HCT116 (cell line): Measurements from ENCODE around the gene UBE2J2. TPM values are rescaled to one million over a fixed set of nuclear protein-coding genes. Genes with fewer than 3 reads are reported as not detected.
A peak's percentile ranks its signal among the peaks of the same experiment; 100 is the strongest.

Experiments
- ATAC-seq: fragments of 200-7000 bp; cut with Tn5 transposase; 2 replicates; pipeline ENCODE4 v1.9.1; 2020; ENCODE audit warnings: mild to moderate bottlenecking, moderate library complexity
- BruUV-seq: library from RNA; stranded (reverse); fragments of 400-500 nt; replicated peaks from 2 replicates; lab custom pipeline; 2021; lab: Mats Ljungman, UMichigan
- CTCF ChIA-PET: fragments of 300-600 bp; sonication (Branson Sonifier 250); formaldehyde crosslinking; loops from one replicate; lab custom pipeline; 2021; ENCODE audit warnings: antibody characterized with exemption; lab: Charles Lee
- POLR2A ChIA-PET: fragments of 300-600, 350-600 bp; sonication (Branson Sonifier 250); formaldehyde crosslinking; loops from one replicate; lab custom pipeline; 2021; ENCODE audit warnings: antibody characterized with exemption; lab: Charles Lee
- RAD21 ChIA-PET, 2 experiments: fragments of 300-600 bp; sonication (Branson Sonifier 250); formaldehyde crosslinking; loops; one replicate each; lab custom pipeline; 2023; ENCODE audit warnings: low total read pairs in 2 of 2; ENCODE audit not compliant: uncharacterized antibody in 2 of 2, unreplicated experiment in 2 of 2, low non-redundant PET in 1 of 2; lab: Charles Lee
- DNase-seq: peaks from one replicate; pipeline ENCODE4 v3.0.0-alpha.2; 2010; ENCODE audit warnings: low read depth, low spot score
- H2AFZ ChIP-seq: fragments of 200-600 bp; shearing (Covaris generic), sonication (generic); 2 replicates; pipeline ENCODE4 v1.6.1; 2017; ENCODE audit warnings: low read depth, mixed run types, mixed read lengths, antibody characterized with exemption, low read length; ENCODE audit not compliant: poor library complexity, severe bottlenecking
- H3K27ac ChIP-seq: 2 replicates; pipeline ENCODE4 v1.5.1; 2012; ENCODE audit warnings: low read depth, low read length
- H3K27me3 ChIP-seq: fragments of 200-600 bp; sonication (generic); 2 replicates; pipeline ENCODE4 v1.6.1; 2016; ENCODE audit warnings: mixed run types, low read length, mixed read lengths; ENCODE audit not compliant: insufficient read depth
- H3K36me3 ChIP-seq, 2 experiments: fragments of 200-500 bp in 1 of 2; fragments of 200-600 bp in 1 of 2; sonication (Bioruptor generic) in 1 of 2; sonication (generic) in 1 of 2; 2 replicates each; pipeline versions ENCODE4 v1.5.1 to v1.6.1; 2014 to 2016; ENCODE audit warnings: low read length in 2 of 2, inconsistent platforms in 1 of 2, mixed read lengths in 1 of 2, mixed run types in 1 of 2; ENCODE audit not compliant: insufficient read depth in 2 of 2, control insufficient read depth in 1 of 2
- H3K4me1 ChIP-seq, 2 experiments: fragments of 200-600 bp in 1 of 2; sonication (generic) in 1 of 2; 2 replicates each; pipeline versions ENCODE4 v1.5.1 to v1.6.1; 2012 to 2017; ENCODE audit warnings: low read length in 2 of 2, inconsistent platforms in 1 of 2, mild to moderate bottlenecking in 1 of 2, mixed read lengths in 1 of 2, mixed run types in 1 of 2, moderate library complexity in 1 of 2; ENCODE audit not compliant: insufficient read depth in 2 of 2, control insufficient read depth in 1 of 2
- H3K4me2 ChIP-seq: fragments of 200-600 bp; sonication (generic); 2 replicates; pipeline ENCODE4 v1.6.1; 2017; ENCODE audit warnings: mixed run types, low read length, mixed read lengths
- H3K4me3 ChIP-seq, 2 experiments: fragments of 200-600 bp in 1 of 2; sonication (generic) in 1 of 2; replicated peaks in 1 of 2; 2 replicates each; pipeline ENCODE4 v1.5.1; 2011 to 2016; ENCODE audit warnings: low read length in 2 of 2, control low read depth in 1 of 2, low read depth in 1 of 2, mild to moderate bottlenecking in 1 of 2, mixed read lengths in 1 of 2, mixed run types in 1 of 2
- H3K79me2 ChIP-seq: fragments of 200-600 bp; sonication (generic); 2 replicates; pipeline ENCODE4 v1.6.1; 2017; ENCODE audit warnings: mild to moderate bottlenecking, mixed run types, low read length, moderate library complexity, mixed read lengths; ENCODE audit not compliant: insufficient read depth
- H3K9ac ChIP-seq: fragments of 200-600 bp; sonication (generic); 2 replicates; pipeline ENCODE4 v1.6.1; 2016; ENCODE audit warnings: low read length, mixed read lengths
- H3K9me2 ChIP-seq: fragments of 200-600 bp; sonication (generic), shearing (Covaris generic); 2 replicates; pipeline ENCODE4 v1.6.1; 2017; ENCODE audit warnings: mixed run types, mild to moderate bottlenecking, moderate library complexity; ENCODE audit not compliant: insufficient read depth
- H3K9me3 ChIP-seq, 2 experiments: fragments of 200-500 bp in 1 of 2; fragments of 200-600 bp in 1 of 2; sonication (Bioruptor generic) in 1 of 2; sonication (generic) in 1 of 2; 2 replicates each; pipeline ENCODE4 v1.6.1; 2014 to 2017; ENCODE audit warnings: low read length in 2 of 2, mixed read lengths in 2 of 2, inconsistent platforms in 1 of 2, low read depth in 1 of 2, mild to moderate bottlenecking in 1 of 2, mixed run types in 1 of 2, moderate library complexity in 1 of 2; ENCODE audit not compliant: control insufficient read depth in 1 of 2, insufficient read depth in 1 of 2
- H4K20me1 ChIP-seq: fragments of 200-600 bp; sonication (generic), shearing (Covaris generic); 2 replicates; pipeline ENCODE4 v1.6.1; 2017; ENCODE audit warnings: mixed run types, mild to moderate bottlenecking, moderate library complexity; ENCODE audit not compliant: insufficient read depth
- ATF3 ChIP-seq: IDR thresholded peaks from 2 replicates; pipeline ENCODE4 v1.6.1; 2012
- CBX3 ChIP-seq: IDR thresholded peaks from 2 replicates; pipeline ENCODE4 v1.6.1; 2012; ENCODE audit warnings: low read depth
- EZH2phosphoT487 ChIP-seq: fragments of 200-600 bp; IDR thresholded peaks from 2 replicates; pipeline ENCODE4 v1.6.1; 2018; ENCODE audit warnings: antibody characterized with exemption, borderline replicate concordance
- MAX ChIP-seq: IDR thresholded peaks from 2 replicates; pipeline ENCODE4 v1.6.1; 2012
- YY1 ChIP-seq: IDR thresholded peaks from 2 replicates; pipeline ENCODE4 v1.6.1; 2011; ENCODE audit warnings: low read length, low read depth, moderate library complexity, mild to moderate bottlenecking; ENCODE audit not compliant: insufficient replicate concordance; ENCODE audit errors: extremely low read depth
- ZBTB33 ChIP-seq: IDR thresholded peaks from 2 replicates; pipeline ENCODE4 v1.6.1; 2011; ENCODE audit warnings: mild to moderate bottlenecking, low read length, moderate library complexity; ENCODE audit not compliant: insufficient replicate concordance; ENCODE audit errors: extremely low read depth
- ZFX ChIP-seq: fragments of 450-650 bp; IDR thresholded peaks from 2 replicates; pipeline ENCODE4 v1.6.1; 2017
- intact Hi-C: fragments of 100-400 bp; cut with micrococcal nuclease; formaldehyde crosslinking; loops from 2 replicates; pipeline ENCODE4 v1.10.0; 2022
- total RNA-seq: library from RNA; stranded (reverse); gene quantifications from one replicate; pipeline ENCODE4 v1.2.1, GENCODE V29; 2021; ENCODE audit not compliant: unreplicated experiment

The UBE2J2 gene
- total RNA-seq, 1 experiment from 2014 or later, result 67.7 TPM

- Histone ChIP-seq H3K27me3 (no peaks in the 10 kb centered on the region), H2AFZ (no peak overlapping the region), H3K4me1 (peaks cover 36 to 60% of the 10 kb centered on the region in 2 experiments), H4K20me1 (peaks cover 3% of the 10 kb centered on the region; the same call in 1 of the 2 replicates), H3K9ac (peak overlapping the region; percentile 79), H3K79me2 (peaks cover 44% of the 10 kb centered on the region), H3K4me2 (peak overlapping the region; percentile 99), H3K9me2 (no peaks in the 10 kb centered on the region), H3K27ac (peak overlapping the region; percentile 99), H3K4me3 (peak overlapping the region; percentile 60 to 86)
- POLR2A ChIA-PET, result no interaction called here
- DNase-seq (no peak), ATAC-seq (peak; percentile 11)
- BruUV-seq, result no TSS peak
- CTCF ChIA-PET, result no interaction called here
- peak; percentile 45; the same call in 1 of the 2 replicates for TF ChIP-seq ZFX
- no peak for TF ChIP-seq MAX
- TF ChIP-seq, all 23 proteins: peak for 1
- RAD21 ChIA-PET, result no interaction called here
- no peaks in the 10 kb centered on the region for H3K9me3 ChIP-seq
- peaks cover 5 to 14% of the 10 kb centered on the region in 2 experiments; a peak in 3 of 4 replicates for H3K36me3 ChIP-seq
- intact Hi-C loops, result loop anchor here (5.0 kb wide), 1 partner anchor 40 kb away; the partner anchor contains the start of gene DVL1
These were observed 33.7 kb upstream of the UBE2J2 start for GRCh38 chr1:1307261-1307922.

- TF ChIP-seq MAX (no peak), ATF3 (no peak), CBX3 (no peak), EZH2phosphoT487 (no peak), ZBTB33 (no peak), YY1 (no peak)
- Histone ChIP-seq H4K20me1 (peaks cover 3% of the 10 kb centered on the region; the same call in 1 of the 2 replicates), H3K27ac (peak overlapping the region; percentile 99), H3K9ac (peak overlapping the region; percentile 79), H3K9me2 (no peaks in the 10 kb centered on the region), H3K36me3 (peaks cover 3 to 10% of the 10 kb centered on the region in 2 experiments; a peak in 3 of 4 replicates), H3K9me3 (no peaks in the 10 kb centered on the region), H2AFZ (no peak overlapping the region), H3K27me3 (no peaks in the 10 kb centered on the region), H3K4me3 (peak overlapping the region; percentile 60 to 86), H3K79me2 (peaks cover 42% of the 10 kb centered on the region), H3K4me1 (peaks cover 36 to 60% of the 10 kb centered on the region in 2 experiments), H3K4me2 (peak overlapping the region; percentile 99)
- RAD21 ChIA-PET, result no interaction called here
- DNase-seq, result no peak
- CTCF ChIA-PET, result no interaction called here
- intact Hi-C loops, result loop anchor here (5.0 kb wide), 1 partner anchor 41 kb away; the partner anchor contains the start of gene DVL1
- BruUV-seq, result TSS peak; percentile 44
- POLR2A ChIA-PET, result no interaction called here
- ATAC-seq, result no peak
These were observed 33.1 kb upstream of the UBE2J2 start for GRCh38 chr1:1306661-1307260.
